IPS-18a (cell line): ENCODE measurements around the gene NUDT5.

Experiments used
- H3K27ac ChIP-seq: one replicate; pipeline ENCODE4 v1.5.1; 2013; ENCODE audit warnings: low read length
- H3K27me3 ChIP-seq: one replicate; pipeline ENCODE4 v1.6.1; 2013; ENCODE audit warnings: mild to moderate bottlenecking, low read length; ENCODE audit not compliant: control insufficient read depth, insufficient read depth
- H3K36me3 ChIP-seq: one replicate; pipeline ENCODE4 v1.6.1; 2013; ENCODE audit warnings: low read depth, low read length; ENCODE audit not compliant: control insufficient read depth
- H3K4me1 ChIP-seq: one replicate; pipeline ENCODE4 v1.6.1; 2013; ENCODE audit warnings: low read depth, low read length; ENCODE audit not compliant: control insufficient read depth
- H3K4me3 ChIP-seq: one replicate; pipeline ENCODE4 v1.5.1; 2013; ENCODE audit warnings: low read length
- H3K9ac ChIP-seq: one replicate; pipeline ENCODE4 v1.6.1; 2013; ENCODE audit warnings: mild to moderate bottlenecking, low read length, moderate library complexity
- H3K9me3 ChIP-seq: one replicate; pipeline ENCODE4 v1.6.1; 2013; ENCODE audit warnings: low read depth, low read length; ENCODE audit not compliant: control insufficient read depth

NUDT5 gene

GRCh38 chr10:12225444-12225843 is 29.8 kb upstream of the NUDT5 start:
- Histone ChIP-seq H3K9me3 (no peaks in the 10 kb centered on the region), H3K27me3 (no peaks in the 10 kb centered on the region)

GRCh38 chr10:12221323-12222298 is 25.9 kb upstream of the NUDT5 start:
- H3K4me1 ChIP-seq, result no peaks in the 10 kb centered on the region
- H3K9me3 ChIP-seq, result no peaks in the 10 kb centered on the region
- no peak overlapping the region for H3K27ac ChIP-seq
- H3K27me3 ChIP-seq, result no peaks in the 10 kb centered on the region
- no peak overlapping the region for H3K9ac ChIP-seq
- no peak overlapping the region for H3K4me3 ChIP-seq
- H3K36me3 ChIP-seq, result peaks cover 58% of the 10 kb centered on the region

More at GRCh38 chr10:12225444-12225843, 29.8 kb upstream of the NUDT5 start:
- no peak overlapping the region for H3K27ac ChIP-seq
- no peak overlapping the region for H3K9ac ChIP-seq
- H3K4me1 ChIP-seq, result no peaks in the 10 kb centered on the region
- no peak overlapping the region for H3K4me3 ChIP-seq
- H3K36me3 ChIP-seq, result peaks cover 38% of the 10 kb centered on the region

- Histone ChIP-seq H3K36me3 (peaks cover 58% of the 10 kb centered on the region), H3K4me3 (no peak overlapping the region), H3K4me1 (no peaks in the 10 kb centered on the region), H3K9ac (no peak overlapping the region), H3K9me3 (no peaks in the 10 kb centered on the region), H3K27me3 (no peaks in the 10 kb centered on the region), H3K27ac (no peak overlapping the region)
These were observed 23.3 kb upstream of the NUDT5 start for GRCh38 chr10:12218991-12219390.

DNA sequence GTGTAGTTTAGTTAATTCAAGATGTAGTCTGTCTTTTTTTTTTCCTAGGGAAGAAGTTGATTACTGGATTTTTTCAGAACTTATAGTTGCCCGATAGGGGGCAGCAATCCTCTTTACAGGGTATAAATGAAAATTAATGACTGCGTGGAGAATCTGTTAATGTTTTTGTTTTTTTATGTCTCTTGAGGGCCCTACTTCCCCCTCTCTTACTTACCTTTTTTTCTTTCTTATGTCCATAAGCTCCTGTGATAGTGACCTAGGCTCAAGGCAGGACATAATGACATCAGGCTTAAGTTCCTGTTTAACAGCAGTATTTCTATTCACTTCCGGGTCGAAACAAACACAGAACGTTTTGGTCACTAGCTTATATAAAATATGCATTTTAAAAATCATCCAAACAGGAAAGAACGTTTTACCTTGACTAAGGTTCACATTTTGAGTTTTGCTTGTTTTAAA is 19.1 kb upstream of the NUDT5 start:
- Histone ChIP-seq H3K36me3 (peaks cover 67% of the 10 kb centered on the region), H3K9ac (no peak overlapping the region), H3K27me3 (no peaks in the 10 kb centered on the region)

GRCh38 chr10:12214093-12214492 is 18.4 kb upstream of the NUDT5 start:
- Histone ChIP-seq H3K9me3 (no peaks in the 10 kb centered on the region), H3K9ac (no peak overlapping the region), H3K27ac (no peak overlapping the region), H3K36me3 (peaks cover 66% of the 10 kb centered on the region), H3K4me3 (no peak overlapping the region), H3K4me1 (no peaks in the 10 kb centered on the region), H3K27me3 (no peaks in the 10 kb centered on the region)

More for the DNA sequence above, 19.1 kb upstream of the NUDT5 start:
- no peaks in the 10 kb centered on the region for H3K4me1 ChIP-seq
- H3K27ac ChIP-seq, result no peak overlapping the region
- H3K4me3 ChIP-seq, result no peak overlapping the region
- no peaks in the 10 kb centered on the region for H3K9me3 ChIP-seq

DNA sequence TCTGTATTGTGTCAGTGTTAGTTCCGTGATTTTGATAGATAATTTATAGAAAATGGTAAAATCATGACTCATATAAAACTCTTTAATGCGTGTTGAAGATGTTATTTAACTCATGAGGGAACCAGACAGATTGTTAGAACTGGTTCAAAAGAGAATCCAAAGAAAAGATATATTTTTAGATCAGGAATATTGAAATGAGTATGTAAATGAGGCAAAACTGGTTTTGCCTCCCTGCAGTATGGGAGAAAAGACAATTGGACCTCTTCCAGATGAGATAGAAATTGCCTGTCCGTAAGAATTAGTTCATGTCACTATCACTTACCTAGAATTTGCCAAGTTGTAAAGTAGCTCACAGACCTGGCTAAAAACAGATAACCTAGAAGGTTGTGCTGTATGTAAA is 17.9 kb upstream of the NUDT5 start:
- H3K27ac ChIP-seq, result no peak overlapping the region
- H3K4me3 ChIP-seq, result no peak overlapping the region
- no peak overlapping the region for H3K9ac ChIP-seq
- H3K36me3 ChIP-seq, result peaks cover 61% of the 10 kb centered on the region
- H3K27me3 ChIP-seq, result no peaks in the 10 kb centered on the region
- no peaks in the 10 kb centered on the region for H3K4me1 ChIP-seq
- H3K9me3 ChIP-seq, result no peaks in the 10 kb centered on the region

GRCh38 chr10:12212454-12212853 is 16.8 kb upstream of the NUDT5 start:
- Histone ChIP-seq H3K4me1 (no peaks in the 10 kb centered on the region), H3K27ac (no peak overlapping the region), H3K36me3 (peaks cover 63% of the 10 kb centered on the region), H3K4me3 (no peak overlapping the region), H3K9me3 (no peaks in the 10 kb centered on the region), H3K9ac (no peak overlapping the region), H3K27me3 (no peaks in the 10 kb centered on the region)

DNA sequence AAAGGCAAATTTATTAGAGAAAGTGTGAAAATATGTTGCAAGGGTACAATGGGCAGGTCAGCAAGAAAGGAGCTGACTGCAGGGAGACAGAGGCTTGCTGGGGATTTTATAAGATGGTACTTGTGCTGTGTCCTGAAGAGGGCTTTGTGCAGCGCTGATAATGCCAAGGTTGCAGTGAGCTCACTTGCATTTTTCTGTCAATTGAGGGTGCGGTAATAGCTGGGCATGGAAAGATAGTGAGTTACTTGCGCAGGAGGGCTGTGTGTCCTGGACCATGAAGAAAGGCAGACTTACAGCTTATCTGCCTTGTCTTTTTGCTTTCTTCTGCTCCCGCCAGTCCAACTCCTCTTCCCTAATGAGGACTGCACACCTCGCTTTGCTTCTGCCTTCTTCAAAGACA is 12.8 kb upstream of the NUDT5 start:
- H3K9ac ChIP-seq, result no peak overlapping the region
- H3K27ac ChIP-seq, result no peak overlapping the region
- no peak overlapping the region for H3K4me3 ChIP-seq
- no peaks in the 10 kb centered on the region for H3K4me1 ChIP-seq
- H3K27me3 ChIP-seq, result no peaks in the 10 kb centered on the region
- H3K36me3 ChIP-seq, result peaks cover 48% of the 10 kb centered on the region
- H3K9me3 ChIP-seq, result no peaks in the 10 kb centered on the region

DNA sequence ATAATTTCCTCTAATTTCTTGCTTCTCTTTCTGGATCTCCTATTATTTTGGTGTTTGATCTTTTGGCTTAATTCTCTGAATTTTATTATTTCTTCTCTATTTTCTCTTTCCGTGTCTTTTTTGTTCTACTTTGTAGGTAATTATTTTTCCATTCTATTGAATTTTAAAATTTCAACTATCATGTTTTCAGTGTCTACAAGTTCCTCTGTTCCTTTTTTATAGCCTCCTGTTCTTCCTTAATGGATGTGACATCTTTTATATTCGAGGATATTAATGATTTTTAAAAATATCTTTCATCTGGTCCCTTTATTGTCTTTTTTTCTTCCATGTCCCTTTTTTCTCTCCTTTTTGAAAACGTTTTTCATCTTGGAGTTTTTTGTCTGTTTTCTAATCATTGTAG is 11.4 kb upstream of the NUDT5 start:
- Histone ChIP-seq H3K36me3 (peaks cover 46% of the 10 kb centered on the region), H3K4me1 (no peaks in the 10 kb centered on the region), H3K9me3 (no peaks in the 10 kb centered on the region)

DNA sequence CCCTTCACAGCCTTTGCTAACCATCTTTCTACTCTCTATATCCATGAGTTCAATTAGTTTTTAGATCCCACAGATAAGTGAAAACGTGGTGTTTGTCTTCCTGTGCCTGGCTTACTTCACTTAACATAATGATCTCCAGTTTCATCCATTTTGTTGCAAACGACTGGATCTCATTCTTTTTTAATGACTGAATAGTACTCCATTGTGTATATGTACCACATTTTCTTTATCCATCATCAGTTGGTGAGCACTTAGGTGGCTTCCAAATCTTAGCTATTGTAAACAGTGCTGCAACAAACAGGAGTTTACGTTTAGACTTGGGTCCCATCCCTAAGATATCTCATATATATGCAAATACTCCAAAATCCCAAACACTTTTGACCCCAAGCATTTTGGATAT is 9.4 kb upstream of the NUDT5 start:
- Histone ChIP-seq H3K27me3 (no peaks in the 10 kb centered on the region), H3K4me3 (no peak overlapping the region), H3K9ac (no peak overlapping the region), H3K4me1 (no peaks in the 10 kb centered on the region), H3K9me3 (no peaks in the 10 kb centered on the region), H3K36me3 (peaks cover 42% of the 10 kb centered on the region), H3K27ac (no peak overlapping the region)

More for the DNA sequence above, 11.4 kb upstream of the NUDT5 start:
- H3K27me3 ChIP-seq, result no peaks in the 10 kb centered on the region
- no peak overlapping the region for H3K9ac ChIP-seq
- no peak overlapping the region for H3K27ac ChIP-seq
- H3K4me3 ChIP-seq, result no peak overlapping the region

DNA sequence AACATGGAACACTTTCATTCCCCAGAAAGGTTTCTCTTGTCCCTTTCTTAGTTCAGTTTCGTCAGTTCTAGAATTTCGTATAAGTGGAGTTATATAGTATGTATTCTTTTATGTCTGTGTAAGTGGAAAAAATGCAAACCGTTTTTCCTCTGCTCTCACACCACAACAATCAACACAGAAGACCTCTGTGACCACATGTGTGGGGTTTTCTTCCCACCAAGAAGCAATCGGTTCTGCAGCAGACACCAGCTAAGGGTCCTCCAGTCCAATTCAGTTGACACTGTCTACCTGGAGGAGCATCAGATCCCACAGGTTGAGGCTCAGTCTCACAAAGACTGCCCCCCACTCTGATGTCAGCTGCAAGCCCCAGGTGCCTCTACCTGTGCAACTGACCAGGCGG is 6.5 kb upstream of the NUDT5 start:
- Histone ChIP-seq H3K9me3 (no peaks in the 10 kb centered on the region), H3K36me3 (peaks cover 34% of the 10 kb centered on the region), H3K9ac (no peak overlapping the region), H3K4me3 (no peak overlapping the region), H3K27ac (no peak overlapping the region), H3K4me1 (no peaks in the 10 kb centered on the region), H3K27me3 (no peaks in the 10 kb centered on the region)

DNA sequence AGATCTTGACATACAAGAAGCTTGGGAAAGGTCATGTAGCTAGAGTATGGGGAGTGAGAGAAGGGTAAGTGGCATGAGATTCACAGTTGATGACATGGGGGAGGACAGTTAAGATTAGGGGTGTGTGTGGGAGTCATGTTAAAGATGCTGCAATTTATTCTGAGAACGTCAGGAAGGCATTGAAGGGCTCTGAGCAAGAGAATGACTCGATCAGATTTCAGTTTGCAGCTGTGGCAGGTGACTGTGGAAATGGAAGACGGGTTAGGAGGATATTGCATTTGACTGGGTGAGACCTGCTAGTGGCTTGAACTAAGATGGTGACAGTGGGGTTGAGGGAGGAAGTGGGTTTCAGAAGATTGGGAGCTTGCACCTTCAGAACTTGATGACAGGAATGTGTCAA is 5.9 kb upstream of the NUDT5 start:
- no peaks in the 10 kb centered on the region for H3K27me3 ChIP-seq
- H3K9ac ChIP-seq, result no peak overlapping the region
- H3K27ac ChIP-seq, result no peak overlapping the region
- H3K36me3 ChIP-seq, result peaks cover 34% of the 10 kb centered on the region
- H3K4me3 ChIP-seq, result no peak overlapping the region
- no peaks in the 10 kb centered on the region for H3K4me1 ChIP-seq
- H3K9me3 ChIP-seq, result no peaks in the 10 kb centered on the region
